Measurements from ENCODE around the gene SPTBN1.

GRCh38 chr2:54613386-54613785 is 157.3 kb downstream of the SPTBN1 start:
- TF ChIP-seq GATA2 (IDR thresholded peaks at IDR 0.05; ENCODE audit: low read depth, low read length): no peak
- TF ChIP-seq GATA3 (IDR thresholded peaks at IDR 0.05; ENCODE audit: low read depth, low read length): no peak

All from SH-SY5Y (cell line).